Activated B cell treated with CpG ODN at 0.5 μM for 24 hours (primary cell): Measurements from ENCODE around the gene ARHGAP4. TPM values are rescaled to one million over a fixed set of nuclear protein-coding genes. Genes with fewer than 3 reads are reported as not detected.
A peak's percentile ranks its signal among the peaks of the same experiment; 100 is the strongest.

Experiments used
- ATAC-seq: fragments of 200-7000 bp; cut with Tn5 transposase; one replicate; pipeline ENCODE4 v1.10.0; 2021; ENCODE audit warnings: low read depth, mild to moderate bottlenecking, moderate library complexity
- CTCF ChIA-PET: fragments of 350-600 bp; sonication (Branson Sonifier 250); formaldehyde crosslinking; loops from one replicate; lab custom pipeline; 2021; ENCODE audit warnings: antibody characterized with exemption; lab: Charles Lee
- POLR2A ChIA-PET: fragments of 350-600 bp; sonication (Branson Sonifier 250); formaldehyde crosslinking; loops from one replicate; lab custom pipeline; 2021; ENCODE audit warnings: antibody characterized with exemption; lab: Charles Lee
- DNase-seq: peaks from one replicate; pipeline ENCODE4 v3.0.0; 2022
- H3K27ac Mint-ChIP-seq: one replicate; pipeline ENCODE4 v1.8.0; 2020; ENCODE audit warnings: mixed read lengths
- H3K27me3 Mint-ChIP-seq: one replicate; pipeline ENCODE4 v1.8.0; 2021; ENCODE audit warnings: mixed read lengths
- H3K36me3 Mint-ChIP-seq: one replicate; pipeline ENCODE4 v1.8.0; 2021; ENCODE audit warnings: low read depth, mixed read lengths
- H3K4me1 Mint-ChIP-seq: one replicate; pipeline ENCODE4 v1.8.0; 2021; ENCODE audit warnings: mixed read lengths
- H3K4me3 Mint-ChIP-seq: one replicate; pipeline ENCODE4 v1.8.0; 2020; ENCODE audit warnings: mild to moderate bottlenecking, mixed read lengths
- H3K9me3 Mint-ChIP-seq: one replicate; pipeline ENCODE4 v1.8.0; 2020; ENCODE audit warnings: mixed read lengths
- CTCF ChIP-seq: fragments of 200-600 bp; IDR thresholded peaks from one replicate; pipeline ENCODE4 v1.8.0; 2022; ENCODE audit warnings: antibody characterized with exemption, mild to moderate bottlenecking
- intact Hi-C: fragments of 100-400 bp; cut with micrococcal nuclease; formaldehyde crosslinking; loops from one replicate; pipeline ENCODE4 v1.15.1; 2024
- total RNA-seq: library from RNA; stranded (reverse); gene quantifications from 2 replicates; pipeline ENCODE4 v1.2.3, GENCODE V29; 2022

Gene ARHGAP4
- total RNA-seq, 1 donor from 2014 or later: 158 TPM

GRCh38 chrX:153932220-153932915, 6.3 kb upstream of the ARHGAP4 start:
- H3K4me3 Mint-ChIP-seq: no peak overlapping the region
- POLR2A ChIA-PET: interaction anchor here (1.2 kb wide), 1 partner anchor 15 kb away, joined by 3 read pairs; no protein-coding TSS in a partner anchor
- no peak for ATAC-seq

GRCh38 chrX:153931748-153932147, 5.7 kb upstream of the ARHGAP4 start:
- ATAC-seq: no peak
- Mint-ChIP-seq H3K4me3 (no peak overlapping the region), H3K36me3 (peaks cover 20% of the 10 kb centered on the region), H3K9me3 (no peaks in the 10 kb centered on the region), H3K27ac (no peak overlapping the region), H3K4me1 (peaks cover 34% of the 10 kb centered on the region), H3K27me3 (no peaks in the 10 kb centered on the region)
- DNase-seq: no peak
- no peak for TF ChIP-seq CTCF
- intact Hi-C loops: no loop called here
- ChIA-PET POLR2A (no interaction called here), CTCF (no interaction called here)

More at GRCh38 chrX:153932220-153932915, 6.3 kb upstream of the ARHGAP4 start:
- Mint-ChIP-seq H3K27me3 (no peaks in the 10 kb centered on the region), H3K27ac (no peak overlapping the region), H3K36me3 (peaks cover 20% of the 10 kb centered on the region), H3K9me3 (no peaks in the 10 kb centered on the region), H3K4me1 (peaks cover 29% of the 10 kb centered on the region)
- intact Hi-C loops: no loop called here
- no peak for DNase-seq
- CTCF ChIA-PET: no interaction called here
- TF ChIP-seq CTCF: no peak

- Mint-ChIP-seq H3K4me3 (no peak overlapping the region), H3K27me3 (no peaks in the 10 kb centered on the region), H3K9me3 (no peaks in the 10 kb centered on the region), H3K27ac (no peak overlapping the region), H3K4me1 (peaks cover 31% of the 10 kb centered on the region), H3K36me3 (peaks cover 20% of the 10 kb centered on the region)
- intact Hi-C loops: no loop called here
- CTCF ChIA-PET: no interaction called here
- DNase-seq (no peak), ATAC-seq (no peak)
- no peak for TF ChIP-seq CTCF
- POLR2A ChIA-PET: no interaction called here
Measured at GRCh38 chrX:153931151-153931550, 5.1 kb upstream of the ARHGAP4 start.

- Mint-ChIP-seq H3K9me3 (no peaks in the 10 kb centered on the region), H3K36me3 (peaks cover 22% of the 10 kb centered on the region), H3K27me3 (no peaks in the 10 kb centered on the region), H3K4me3 (no peak overlapping the region), H3K4me1 (peaks cover 32% of the 10 kb centered on the region), H3K27ac (peak overlapping the region; percentile 93)
- intact Hi-C loops: no loop called here
- DNase-seq (no peak), ATAC-seq (no peak)
- POLR2A ChIA-PET: interaction anchor here (10.3 kb wide), 1 partner anchor 13 kb away, joined by 305 read pairs; the partner anchor contains the start of genes NAA10 and RENBP
- CTCF ChIA-PET: no interaction called here
- no peak for TF ChIP-seq CTCF
Measured at GRCh38 chrX:153930011-153930910, 4.2 kb upstream of the ARHGAP4 start.

GRCh38 chrX:153929576-153929975, 3.5 kb upstream of the ARHGAP4 start:
- Mint-ChIP-seq H3K4me1 (peaks cover 39% of the 10 kb centered on the region), H3K36me3 (peaks cover 22% of the 10 kb centered on the region), H3K27me3 (no peaks in the 10 kb centered on the region), H3K4me3 (no peak overlapping the region), H3K27ac (peak overlapping the region; percentile 93), H3K9me3 (no peaks in the 10 kb centered on the region)
- intact Hi-C loops: loop anchor here (5.0 kb wide), 2 partner anchors 112 to 332 kb away; partner anchors contain the start of gene CCNQ
- ChIA-PET POLR2A (interaction anchor here (0.5 to 10.3 kb wide), 2 partner anchors 13 to 41 kb away, joined by 6 to 305 read pairs; partner anchors contain the start of genes NAA10 and RENBP), CTCF (no interaction called here)
- DNase-seq (no peak), ATAC-seq (no peak)
- no peak for TF ChIP-seq CTCF
